Measurements from ENCODE around the gene KCTD15. TPM values are rescaled to one million over a fixed set of nuclear protein-coding genes. Genes with fewer than 3 reads are reported as not detected.

Gene KCTD15
- total RNA-seq, 1 donor from 2014 or later: 61.3 TPM

DNA sequence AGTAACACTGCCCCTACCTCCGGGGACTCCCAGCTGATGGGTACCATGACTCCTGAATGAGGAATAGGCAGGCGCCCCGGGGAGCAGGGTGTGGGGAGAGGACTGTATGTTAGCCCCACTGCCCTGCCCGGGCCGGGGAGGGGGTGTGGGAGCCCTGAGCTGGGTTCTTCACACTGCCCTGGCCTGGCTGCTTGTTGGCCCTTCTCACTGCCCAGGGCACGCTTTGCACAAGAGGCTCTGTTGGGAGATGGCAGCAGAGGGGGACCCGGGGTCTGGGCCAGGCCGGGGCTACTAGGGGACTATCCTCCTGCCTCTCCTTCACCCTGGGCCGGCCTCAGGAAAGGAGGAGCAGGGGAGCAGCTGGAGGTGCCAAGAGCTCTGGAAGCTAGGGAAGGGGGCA, 19.3 kb upstream of the KCTD15 start:
- H3K36me3 Mint-ChIP-seq (ENCODE audit: insufficient read depth): no peaks in the 10 kb centered on the region
- H3K9me3 Mint-ChIP-seq (ENCODE audit: low read depth): no peaks in the 10 kb centered on the region
- no peak overlapping the region for H3K4me3 Mint-ChIP-seq (ENCODE audit: low read depth)
- TF ChIP-seq, protein P1, sequence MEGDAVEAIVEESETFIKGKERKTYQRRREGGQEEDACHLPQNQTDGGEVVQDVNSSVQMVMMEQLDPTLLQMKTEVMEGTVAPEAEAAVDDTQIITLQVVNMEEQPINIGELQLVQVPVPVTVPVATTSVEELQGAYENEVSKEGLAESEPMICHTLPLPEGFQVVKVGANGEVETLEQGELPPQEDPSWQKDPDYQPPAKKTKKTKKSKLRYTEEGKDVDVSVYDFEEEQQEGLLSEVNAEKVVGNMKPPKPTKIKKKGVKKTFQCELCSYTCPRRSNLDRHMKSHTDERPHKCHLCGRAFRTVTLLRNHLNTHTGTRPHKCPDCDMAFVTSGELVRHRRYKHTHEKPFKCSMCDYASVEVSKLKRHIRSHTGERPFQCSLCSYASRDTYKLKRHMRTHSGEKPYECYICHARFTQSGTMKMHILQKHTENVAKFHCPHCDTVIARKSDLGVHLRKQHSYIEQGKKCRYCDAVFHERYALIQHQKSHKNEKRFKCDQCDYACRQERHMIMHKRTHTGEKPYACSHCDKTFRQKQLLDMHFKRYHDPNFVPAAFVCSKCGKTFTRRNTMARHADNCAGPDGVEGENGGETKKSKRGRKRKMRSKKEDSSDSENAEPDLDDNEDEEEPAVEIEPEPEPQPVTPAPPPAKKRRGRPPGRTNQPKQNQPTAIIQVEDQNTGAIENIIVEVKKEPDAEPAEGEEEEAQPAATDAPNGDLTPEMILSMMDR (IDR thresholded peaks at IDR 0.05; ENCODE audit: unreplicated experiment): no peak
- H3K4me1 Mint-ChIP-seq (ENCODE audit: low read depth): peaks cover 9% of the 10 kb centered on the region
- H3K27ac Mint-ChIP-seq: no peak overlapping the region
- H3K27me3 Mint-ChIP-seq: peaks cover 42% of the 10 kb centered on the region
- no peak for DNase-seq (ENCODE audit: low spot score, unreplicated experiment)

DNA sequence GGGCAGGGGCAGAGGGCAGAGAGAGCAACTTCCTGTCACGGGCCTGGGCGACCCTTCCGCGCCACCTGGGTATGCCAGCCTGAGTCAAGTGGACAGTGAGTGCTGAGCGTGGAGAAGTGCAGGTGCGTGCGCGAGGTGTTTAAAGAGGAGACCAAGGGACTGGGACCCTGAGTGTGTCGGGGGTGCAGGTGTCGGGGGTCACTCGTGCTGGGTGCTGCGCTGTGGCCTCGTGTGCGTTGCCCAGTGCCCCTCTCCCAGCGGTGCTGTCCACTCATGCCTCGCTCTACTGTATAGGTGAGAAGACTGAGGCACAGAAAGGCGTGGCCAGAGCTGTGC, 18.9 kb upstream of the KCTD15 start:
- no peak for DNase-seq (ENCODE audit: low spot score, unreplicated experiment)
- Mint-ChIP-seq H3K27ac (no peak overlapping the region), H3K27me3 (peaks cover 46% of the 10 kb centered on the region), H3K4me3 (ENCODE audit: low read depth) (no peak overlapping the region), H3K36me3 (ENCODE audit: insufficient read depth) (no peaks in the 10 kb centered on the region), H3K4me1 (ENCODE audit: low read depth) (peaks cover 9% of the 10 kb centered on the region), H3K9me3 (ENCODE audit: low read depth) (no peaks in the 10 kb centered on the region)
- TF ChIP-seq, protein P1 (IDR thresholded peaks at IDR 0.05; ENCODE audit: unreplicated experiment): no peak

DNA sequence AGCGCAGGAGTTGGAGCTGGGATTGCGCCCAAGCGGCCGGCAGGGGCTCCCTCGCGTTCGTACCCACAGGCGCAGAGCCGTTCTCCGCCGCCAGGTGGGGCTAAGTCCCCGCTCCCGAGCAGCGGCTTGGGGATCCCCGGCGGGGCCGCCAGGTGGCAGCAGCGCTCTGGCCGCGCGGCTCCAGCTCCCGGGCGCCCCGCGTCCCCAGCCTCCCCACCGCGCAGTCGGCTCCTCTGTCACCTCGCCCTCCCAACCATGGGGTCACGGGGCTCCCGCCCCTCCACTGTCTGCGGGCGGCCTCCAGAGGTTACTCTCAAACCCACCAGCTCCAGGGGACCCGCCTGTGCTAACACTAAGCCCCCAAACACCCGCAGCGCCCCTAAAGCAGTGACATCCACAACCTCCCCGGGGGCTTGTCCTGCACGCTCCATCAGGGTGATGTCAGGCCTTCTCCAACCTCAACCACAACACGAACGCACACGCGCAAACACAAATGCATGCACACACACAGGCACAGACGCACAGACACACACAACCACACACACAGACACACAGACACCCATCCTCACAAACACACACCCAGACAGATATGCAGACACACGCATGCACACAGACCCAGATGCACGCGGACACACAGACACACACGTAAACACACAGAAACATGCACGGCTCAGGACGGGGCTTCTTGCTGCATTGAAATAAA, 18.4 kb upstream of the KCTD15 start:
- Mint-ChIP-seq H3K27ac (peak overlapping the region; percentile 18), H3K27me3 (peaks cover 46% of the 10 kb centered on the region), H3K4me3 (ENCODE audit: low read depth) (no peak overlapping the region), H3K4me1 (ENCODE audit: low read depth) (peaks cover 9% of the 10 kb centered on the region), H3K36me3 (ENCODE audit: insufficient read depth) (no peaks in the 10 kb centered on the region), H3K9me3 (ENCODE audit: low read depth) (no peaks in the 10 kb centered on the region)
- DNase-seq (ENCODE audit: low spot score, unreplicated experiment): peak; percentile 88
- TF ChIP-seq, protein P1 (IDR thresholded peaks at IDR 0.05; ENCODE audit: unreplicated experiment): peak; percentile 100

DNA sequence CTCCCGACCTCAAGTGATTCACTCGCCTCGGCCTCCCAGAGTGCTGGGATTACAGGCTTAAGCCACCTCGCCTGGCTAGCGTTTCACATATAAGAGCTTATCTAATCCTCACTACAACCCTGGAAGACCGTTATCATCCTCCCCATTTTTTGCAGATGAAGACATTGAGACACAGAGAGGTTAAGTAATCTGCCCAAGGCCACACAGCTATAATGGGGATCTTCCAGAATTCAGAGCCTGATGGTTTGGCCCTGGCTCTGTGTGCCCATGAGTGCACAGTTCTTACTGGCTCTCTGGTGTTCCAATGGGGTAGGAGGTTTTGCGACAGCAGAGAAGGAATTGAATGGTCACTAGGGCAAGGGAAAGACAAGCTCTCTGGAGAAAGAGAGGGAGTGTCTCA, 16.8 kb upstream of the KCTD15 start:
- Mint-ChIP-seq H3K4me3 (ENCODE audit: low read depth) (no peak overlapping the region), H3K4me1 (ENCODE audit: low read depth) (peaks cover 9% of the 10 kb centered on the region), H3K27ac (no peak overlapping the region), H3K27me3 (peaks cover 48% of the 10 kb centered on the region), H3K36me3 (ENCODE audit: insufficient read depth) (no peaks in the 10 kb centered on the region), H3K9me3 (ENCODE audit: low read depth) (no peaks in the 10 kb centered on the region)
- TF ChIP-seq, protein P1 (IDR thresholded peaks at IDR 0.05; ENCODE audit: unreplicated experiment): no peak
- no peak for DNase-seq (ENCODE audit: low spot score, unreplicated experiment)

DNA sequence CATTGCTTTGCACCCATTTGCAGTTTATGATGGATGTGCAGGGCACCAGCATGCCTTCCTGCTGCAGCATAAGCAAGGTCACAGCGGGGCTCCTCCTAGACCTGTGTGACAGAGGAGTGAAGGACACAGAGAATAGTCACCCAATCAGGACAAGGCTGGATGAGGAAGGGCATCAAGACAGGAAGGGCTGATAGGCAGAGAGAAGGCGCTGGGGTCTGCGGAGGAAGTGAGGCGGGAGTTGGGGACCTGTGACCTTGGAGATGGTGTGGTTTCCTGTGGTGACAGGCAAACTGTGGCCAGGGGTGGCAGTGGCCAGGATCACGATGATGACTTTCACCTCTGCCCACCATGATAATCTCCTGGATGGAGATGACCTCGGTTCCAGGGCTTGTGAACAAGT, 16.4 kb upstream of the KCTD15 start:
- Mint-ChIP-seq H3K9me3 (ENCODE audit: low read depth) (no peaks in the 10 kb centered on the region), H3K27me3 (peaks cover 49% of the 10 kb centered on the region), H3K4me3 (ENCODE audit: low read depth) (no peak overlapping the region), H3K27ac (no peak overlapping the region), H3K36me3 (ENCODE audit: insufficient read depth) (no peaks in the 10 kb centered on the region), H3K4me1 (ENCODE audit: low read depth) (peaks cover 9% of the 10 kb centered on the region)
- DNase-seq (ENCODE audit: low spot score, unreplicated experiment): no peak
- TF ChIP-seq, protein P1 (IDR thresholded peaks at IDR 0.05; ENCODE audit: unreplicated experiment): no peak

Data from progenitor cell of endocrine pancreas (in vitro differentiated cells).